Kidney (tissue), 14 donors: ENCODE results near the gene HSPA13. TPM values are rescaled to one million over a fixed set of nuclear protein-coding genes. Genes with fewer than 3 reads are reported as not detected.

Experiments used
- DNase-seq, 5 donors: peaks; one replicate each; pipeline ENCODE4 v3.0.0-alpha.2; 2013 to 2020
- FAIRE-seq: peaks from 2 replicates; lab custom pipeline; 2012; peaks lifted over from hg19 to GRCh38; lab: Jason Lieb, UNC
- H3K27ac ChIP-seq, 2 donors: one replicate each; pipeline ENCODE4 v1.7.0; 2013; ENCODE audit warnings: low read depth in 2 of 2, low read length in 2 of 2, inconsistent platforms in 1 of 2
- H3K27me3 ChIP-seq: one replicate; pipeline ENCODE4 v1.7.1; 2013; ENCODE audit warnings: low read length, inconsistent platforms; ENCODE audit not compliant: control insufficient read depth, insufficient read depth
- H3K36me3 ChIP-seq, 3 donors: one replicate each; pipeline versions ENCODE4 v1.7.0 to v1.7.1; 2013; ENCODE audit warnings: low read length in 3 of 3, control low read depth in 1 of 3, inconsistent platforms in 1 of 3; ENCODE audit not compliant: insufficient read depth in 3 of 3, control insufficient read depth in 2 of 3
- H3K4me1 ChIP-seq, 3 donors: one replicate each; pipeline versions ENCODE4 v1.7.0 to v1.7.1; 2013; ENCODE audit warnings: low read length in 3 of 3, inconsistent platforms in 1 of 3, low read depth in 1 of 3; ENCODE audit not compliant: control insufficient read depth in 2 of 3, insufficient read depth in 2 of 3
- H3K4me3 ChIP-seq, 3 donors: one replicate each; pipeline versions ENCODE4 v1.7.0 to v1.8.1; 2013; ENCODE audit warnings: low read length in 3 of 3, control low read depth in 1 of 3, inconsistent platforms in 1 of 3
- H3K9ac ChIP-seq, 3 donors: one replicate each; pipeline versions ENCODE4 v1.7.0 to v1.7.1; 2013; ENCODE audit warnings: low read length in 3 of 3, control low read depth in 1 of 3, inconsistent platforms in 1 of 3
- H3K9me3 ChIP-seq, 3 donors: one replicate each; pipeline versions ENCODE4 v1.7.0 to v1.7.1; 2013; ENCODE audit warnings: low read length in 3 of 3, control low read depth in 1 of 3, inconsistent platforms in 1 of 3; ENCODE audit not compliant: control insufficient read depth in 2 of 3, insufficient read depth in 1 of 3
- intact Hi-C: fragments of 100-400 bp; cut with DNase I; formaldehyde crosslinking; loops from one replicate; pipeline ENCODE4 v1.11.1; 2022
- polyA plus RNA-seq: library from polyadenylated mRNA; stranded (reverse); fragments of 350-450 nt; fragmentation: Illumina TruSeq; extraction: RNeasy Lipid Tissue Mini Kit (QIAGEN cat#74804); gene quantifications from one replicate; pipeline ENCODE4 v1.2.3, GENCODE V29; 2014; ENCODE audit warnings: low read depth, low replicate concordance; ENCODE audit not compliant: insufficient read depth
- total RNA-seq: library from RNA; stranded (reverse); fragmentation: NEBNext Ultra II Directional; extraction: Animal tissue kit (Norgen Biotek cat#: 25700); gene quantifications from one replicate; pipeline ENCODE4 v1.2.1, GENCODE V29; 2021
- TF ChIP-seq, protein P1 (sequence below): IDR thresholded peaks from 3 replicates; pipeline ENCODE4 v1.5.1; 2012; ENCODE audit warnings: mild to moderate bottlenecking, moderate library complexity, borderline replicate concordance; ENCODE audit not compliant: insufficient read depth; ENCODE audit errors: extremely low read depth
- donor health status: control.
- donor health status: control.
- donor health status: control.
- donor health status: control.
- donor health status: control.
- donor health status: DM: yes; HTN: yes; CAD: no.
- donor health status: Normal renal cell carcinoma (clear cell type).

The HSPA13 gene
- total and polyA plus RNA-seq, 2 donors from 2014 or later: 7.9 to 30.8 TPM

DNA sequence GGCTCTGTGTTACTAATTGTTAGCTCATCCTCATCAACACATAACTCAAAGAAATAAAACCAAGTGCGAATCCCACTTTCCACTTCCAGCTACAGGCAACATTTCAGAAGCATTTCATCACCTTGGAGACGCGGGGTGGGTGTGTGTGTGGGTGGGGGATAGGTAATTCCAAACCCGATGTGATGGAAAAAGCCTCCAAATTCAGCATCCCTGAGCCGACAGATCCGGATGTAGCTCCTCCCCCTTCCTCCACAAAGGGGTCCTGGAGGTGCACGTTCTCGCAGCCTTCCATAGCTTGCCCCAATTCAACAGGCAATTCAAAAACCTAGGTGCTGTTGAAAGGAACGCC is 486 bp downstream of the HSPA13 start:
- DNase-seq (peak in 1 of 5 donors; percentile 66), FAIRE-seq (no peak)
- H3K9ac ChIP-seq: peak overlapping the region; percentile 80 to 95 (median 87)
- no peaks in the 10 kb centered on the region for H3K9me3 ChIP-seq
- H3K27me3 ChIP-seq: no peaks in the 10 kb centered on the region
- intact Hi-C loops: no loop called here
- TF ChIP-seq, protein P1, sequence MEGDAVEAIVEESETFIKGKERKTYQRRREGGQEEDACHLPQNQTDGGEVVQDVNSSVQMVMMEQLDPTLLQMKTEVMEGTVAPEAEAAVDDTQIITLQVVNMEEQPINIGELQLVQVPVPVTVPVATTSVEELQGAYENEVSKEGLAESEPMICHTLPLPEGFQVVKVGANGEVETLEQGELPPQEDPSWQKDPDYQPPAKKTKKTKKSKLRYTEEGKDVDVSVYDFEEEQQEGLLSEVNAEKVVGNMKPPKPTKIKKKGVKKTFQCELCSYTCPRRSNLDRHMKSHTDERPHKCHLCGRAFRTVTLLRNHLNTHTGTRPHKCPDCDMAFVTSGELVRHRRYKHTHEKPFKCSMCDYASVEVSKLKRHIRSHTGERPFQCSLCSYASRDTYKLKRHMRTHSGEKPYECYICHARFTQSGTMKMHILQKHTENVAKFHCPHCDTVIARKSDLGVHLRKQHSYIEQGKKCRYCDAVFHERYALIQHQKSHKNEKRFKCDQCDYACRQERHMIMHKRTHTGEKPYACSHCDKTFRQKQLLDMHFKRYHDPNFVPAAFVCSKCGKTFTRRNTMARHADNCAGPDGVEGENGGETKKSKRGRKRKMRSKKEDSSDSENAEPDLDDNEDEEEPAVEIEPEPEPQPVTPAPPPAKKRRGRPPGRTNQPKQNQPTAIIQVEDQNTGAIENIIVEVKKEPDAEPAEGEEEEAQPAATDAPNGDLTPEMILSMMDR: no peak
- no peaks in the 10 kb centered on the region for H3K4me1 ChIP-seq
- H3K27ac ChIP-seq: peak overlapping the region; percentile 43 to 75
- peaks cover 0 to 8% (median 7%) of the 10 kb centered on the region in 3 donors for H3K36me3 ChIP-seq
- peak overlapping the region; percentile 79 to 96 (median 93) for H3K4me3 ChIP-seq

DNA sequence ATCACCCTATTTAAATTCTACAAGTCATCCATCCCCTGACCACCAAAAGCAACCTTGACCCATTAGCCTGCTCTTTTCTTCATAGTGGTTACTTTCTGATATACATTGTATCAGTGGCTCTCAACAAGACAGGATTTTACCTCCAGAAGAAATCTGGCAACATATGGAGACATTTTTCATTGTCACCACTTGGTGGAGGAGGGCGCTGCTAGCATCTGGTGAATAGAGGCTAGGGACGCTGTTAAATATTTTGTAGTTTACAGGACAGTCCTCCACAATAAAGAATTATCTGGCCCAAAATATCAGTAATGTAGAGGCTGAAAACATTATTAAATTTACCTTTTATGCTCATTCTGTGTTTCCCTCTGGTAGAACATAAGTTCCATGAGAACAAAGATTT is 6.1 kb downstream of the HSPA13 start:
- FAIRE-seq: no peak
- H3K36me3 ChIP-seq: peaks cover 10 to 28% (median 22%) of the 10 kb centered on the region in 3 donors
- no peaks in the 10 kb centered on the region for H3K27me3 ChIP-seq
- intact Hi-C loops: no loop called here
- no peaks in the 10 kb centered on the region for H3K4me1 ChIP-seq
- no peak overlapping the region for H3K4me3 ChIP-seq
- no peak overlapping the region for H3K27ac ChIP-seq
- H3K9me3 ChIP-seq: no peaks in the 10 kb centered on the region
- H3K9ac ChIP-seq: no peak overlapping the region
- TF ChIP-seq, protein P1: no peak
- DNase-seq: no peak

DNA sequence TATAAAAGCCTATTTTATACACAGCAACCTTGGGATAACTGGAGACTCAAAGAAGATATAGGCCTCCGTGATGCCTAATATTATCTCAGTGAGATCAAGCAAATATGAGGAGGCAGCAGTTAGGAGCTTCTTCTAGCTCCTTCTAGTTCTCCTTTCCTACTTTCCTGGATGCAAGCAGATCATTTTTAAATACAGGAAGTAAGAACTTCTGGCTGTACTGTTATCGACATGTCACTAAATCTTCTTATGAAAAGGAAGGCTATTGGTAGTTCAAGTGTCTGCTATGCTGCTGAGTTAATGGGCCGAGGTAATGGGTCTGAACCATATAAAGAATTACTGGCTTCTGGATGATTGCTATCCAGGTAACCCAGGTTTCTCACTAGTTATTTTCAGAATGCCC is 15.9 kb downstream of the HSPA13 start:
- H3K27ac ChIP-seq: no peak overlapping the region
- no peak overlapping the region for H3K9ac ChIP-seq
- no peak overlapping the region for H3K4me3 ChIP-seq
- FAIRE-seq: no peak
- H3K9me3 ChIP-seq: no peaks in the 10 kb centered on the region
- H3K4me1 ChIP-seq: no peaks in the 10 kb centered on the region
- TF ChIP-seq, protein P1: no peak
- H3K27me3 ChIP-seq: no peaks in the 10 kb centered on the region
- no peak for DNase-seq
- no peaks in the 10 kb centered on the region for H3K36me3 ChIP-seq
- intact Hi-C loops: no loop called here

DNA sequence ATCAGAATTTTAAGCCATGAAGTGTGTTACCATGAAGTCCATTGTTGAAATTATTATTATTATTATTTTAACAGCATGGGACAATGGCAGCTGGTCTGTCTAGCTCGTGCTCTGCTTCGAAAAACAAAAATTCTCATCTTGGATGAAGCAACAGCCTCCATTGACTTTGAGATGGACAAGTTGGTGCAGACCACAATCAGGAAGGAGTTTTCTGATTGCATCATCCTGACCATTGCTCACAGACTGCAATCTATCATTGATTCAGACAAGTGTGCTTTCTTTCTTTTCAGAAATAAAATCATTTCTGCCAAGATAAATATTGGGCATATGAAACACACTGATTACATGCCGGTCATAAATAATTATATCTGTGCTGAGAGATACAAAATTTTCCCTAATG is 21.0 kb downstream of the HSPA13 start:
- no peaks in the 10 kb centered on the region for H3K4me1 ChIP-seq
- H3K9me3 ChIP-seq: no peaks in the 10 kb centered on the region
- no peaks in the 10 kb centered on the region for H3K27me3 ChIP-seq
- FAIRE-seq (no peak), DNase-seq (no peak)
- intact Hi-C loops: no loop called here
- H3K27ac ChIP-seq: no peak overlapping the region
- no peak overlapping the region for H3K9ac ChIP-seq
- H3K36me3 ChIP-seq: no peaks in the 10 kb centered on the region
- TF ChIP-seq, protein P1: no peak
- H3K4me3 ChIP-seq: no peak overlapping the region
